Mesendoderm (in vitro differentiated cells): ENCODE data around the gene DDC.

Experiments used
- DNase-seq: peaks from one replicate; pipeline ENCODE4 v3.0.0; 2013
- H2AK5ac ChIP-seq: 2 replicates; pipeline ENCODE4 v1.6.1; 2013; ENCODE audit warnings: low read length, inconsistent platforms
- H2BK120ac ChIP-seq: 2 replicates; pipeline ENCODE4 v1.6.1; 2013; ENCODE audit warnings: low read depth, mild to moderate bottlenecking, low read length, moderate library complexity, mixed read lengths
- H2BK15ac ChIP-seq: replicated peaks from 2 replicates; pipeline ENCODE4 v1.6.1; 2013; ENCODE audit warnings: low read depth, mild to moderate bottlenecking, moderate library complexity
- H2BK5ac ChIP-seq: 2 replicates; pipeline ENCODE4 v1.6.1; 2013; ENCODE audit warnings: low read length, inconsistent platforms
- H3K18ac ChIP-seq: 2 replicates; pipeline ENCODE4 v1.6.1; 2013; ENCODE audit warnings: mild to moderate bottlenecking, low read length, mixed read lengths
- H3K23ac ChIP-seq: one replicate; pipeline ENCODE4 v1.6.1; 2013; ENCODE audit warnings: low read length
- H3K27ac ChIP-seq: 2 replicates; pipeline ENCODE4 v1.5.1; 2013; ENCODE audit warnings: low read depth, mild to moderate bottlenecking, inconsistent platforms, low read length, moderate library complexity
- H3K27me3 ChIP-seq: 2 replicates; pipeline ENCODE4 v1.6.1; 2013; ENCODE audit warnings: low read length, control low read depth, mild to moderate bottlenecking, inconsistent platforms; ENCODE audit not compliant: insufficient read depth, poor library complexity
- H3K36me3 ChIP-seq: 2 replicates; pipeline ENCODE4 v1.6.1; 2013; ENCODE audit warnings: low read length, inconsistent platforms; ENCODE audit not compliant: control insufficient read depth, insufficient read depth
- H3K4ac ChIP-seq: one replicate; pipeline ENCODE4 v1.6.1; 2013; ENCODE audit warnings: low read depth, mild to moderate bottlenecking, low read length, moderate library complexity
- H3K4me1 ChIP-seq: 2 replicates; pipeline ENCODE4 v1.6.1; 2013; ENCODE audit warnings: low read depth, low read length, inconsistent platforms; ENCODE audit not compliant: control insufficient read depth
- H3K4me2 ChIP-seq: 2 replicates; pipeline ENCODE4 v1.6.1; 2013; ENCODE audit warnings: low read length
- H3K4me3 ChIP-seq: 2 replicates; pipeline ENCODE4 v1.5.1; 2013; ENCODE audit warnings: mild to moderate bottlenecking, low read length
- H3K56ac ChIP-seq: one replicate; pipeline ENCODE4 v1.6.1; 2013; ENCODE audit warnings: low read length
- H3K79me1 ChIP-seq: 2 replicates; pipeline ENCODE4 v1.6.1; 2013; ENCODE audit warnings: low read length, inconsistent platforms
- H3K79me2 ChIP-seq: 2 replicates; pipeline ENCODE4 v1.6.1; 2013; ENCODE audit warnings: mild to moderate bottlenecking, low read length; ENCODE audit not compliant: control insufficient read depth, insufficient read depth
- H3K9ac ChIP-seq: 2 replicates; pipeline ENCODE4 v1.6.1; 2013; ENCODE audit warnings: low read length, inconsistent platforms
- H4K5ac ChIP-seq: one replicate; pipeline ENCODE4 v1.6.1; 2013; ENCODE audit warnings: low read length
- H4K8ac ChIP-seq: one replicate; pipeline ENCODE4 v1.6.1; 2013; ENCODE audit warnings: low read depth, mild to moderate bottlenecking, control low read depth, low read length, moderate library complexity
- WGBS: extraction: QIAGEN DNeasy Blood & Tissue Kit; methylation state at CpG from one replicate; pipeline ENCODE4 v1.1.7; 2013; ENCODE audit warnings: low lambda C conversion rate, missing lambda C conversion rate; ENCODE audit not compliant: insufficient coverage; ENCODE audit errors: extremely low coverage; 5-methylcytosine and 5-hydroxymethylcytosine counted together

The DDC gene

DNA sequence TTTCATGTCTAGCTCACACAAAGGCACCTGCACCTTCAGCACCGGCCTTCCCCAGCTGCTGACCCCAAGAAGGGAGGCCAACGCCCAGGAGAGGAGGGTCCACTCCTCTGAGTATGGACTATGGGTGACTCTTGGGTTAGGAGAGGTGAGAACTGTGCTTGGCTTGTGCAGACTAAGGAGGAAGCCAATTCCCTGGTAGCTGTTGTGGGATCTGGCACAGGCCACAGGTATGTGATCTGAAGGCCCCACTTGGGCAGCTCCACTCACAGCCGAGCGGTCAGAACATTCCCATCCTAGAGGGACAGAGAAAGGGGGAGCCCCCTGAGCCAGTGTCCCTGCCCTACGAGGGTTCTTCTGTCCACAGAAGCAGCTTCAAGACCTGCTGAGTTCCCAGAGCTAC lies 62.3 kb downstream of the DDC start:
- Histone ChIP-seq H3K27ac (no peak overlapping the region), H3K23ac (no peak overlapping the region), H3K18ac (no peak overlapping the region), H3K56ac (no peak overlapping the region), H3K4ac (no peak overlapping the region), H3K4me2 (no peak overlapping the region), H3K4me1 (no peaks in the 10 kb centered on the region), H2BK5ac (no peak overlapping the region), H2AK5ac (no peak overlapping the region), H3K27me3 (no peaks in the 10 kb centered on the region), H3K79me2 (no peaks in the 10 kb centered on the region), H3K9ac (no peak overlapping the region), H3K4me3 (no peak overlapping the region), H3K79me1 (no peaks in the 10 kb centered on the region), H4K8ac (no peak overlapping the region), H3K36me3 (no peaks in the 10 kb centered on the region), H2BK15ac (no peak overlapping the region), H2BK120ac (no peak overlapping the region), H4K5ac (no peak overlapping the region)
- no peak for DNase-seq
- no CpG with 5 or more reads among the region's 5 CpGs for WGBS

DNA sequence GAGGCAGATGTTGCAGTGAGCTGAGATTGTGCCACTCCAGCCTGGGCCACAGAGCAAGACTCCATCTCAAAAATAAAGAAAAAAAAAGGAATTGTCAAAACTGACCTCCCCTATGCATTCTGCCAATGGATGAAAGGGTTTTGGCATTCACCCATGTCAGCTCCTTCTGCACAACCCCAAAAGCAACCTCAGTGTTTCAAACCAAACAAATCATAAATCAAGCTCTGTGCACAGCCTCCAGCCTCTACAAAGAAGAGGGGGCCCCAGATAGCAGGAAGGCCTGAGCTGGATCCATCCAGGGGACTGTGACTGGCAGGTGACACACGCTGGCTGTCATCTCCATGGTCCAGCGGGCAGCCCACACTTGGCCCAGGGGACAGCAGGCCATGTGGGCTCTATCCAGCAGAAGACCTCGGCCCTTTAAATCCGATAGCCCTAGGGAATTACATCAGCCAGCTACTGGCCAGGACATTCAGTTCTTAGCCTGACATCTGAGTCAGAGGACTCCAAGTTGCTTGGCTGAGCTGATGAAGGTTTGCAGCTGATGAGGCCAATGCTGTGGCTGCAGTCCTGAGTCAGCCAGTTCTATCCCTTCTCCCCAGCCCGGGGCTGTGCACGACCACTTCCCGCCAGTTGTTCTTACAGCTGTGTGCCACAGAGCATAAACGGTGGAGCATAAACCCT lies 63.1 kb downstream of the DDC start:
- Histone ChIP-seq H3K56ac (no peak overlapping the region), H4K8ac (no peak overlapping the region), H3K4ac (no peak overlapping the region), H3K4me2 (no peak overlapping the region), H3K4me1 (no peaks in the 10 kb centered on the region), H3K36me3 (no peaks in the 10 kb centered on the region), H2AK5ac (no peak overlapping the region), H3K27me3 (no peaks in the 10 kb centered on the region), H2BK5ac (no peak overlapping the region), H3K79me1 (no peaks in the 10 kb centered on the region), H4K5ac (no peak overlapping the region), H2BK15ac (no peak overlapping the region), H3K27ac (no peak overlapping the region), H2BK120ac (no peak overlapping the region), H3K9ac (no peak overlapping the region), H3K23ac (no peak overlapping the region), H3K4me3 (no peak overlapping the region), H3K18ac (no peak overlapping the region), H3K79me2 (no peaks in the 10 kb centered on the region)
- WGBS, result no CpG with 5 or more reads among the region's 8 CpGs
- DNase-seq, result peak; percentile 10

DNA sequence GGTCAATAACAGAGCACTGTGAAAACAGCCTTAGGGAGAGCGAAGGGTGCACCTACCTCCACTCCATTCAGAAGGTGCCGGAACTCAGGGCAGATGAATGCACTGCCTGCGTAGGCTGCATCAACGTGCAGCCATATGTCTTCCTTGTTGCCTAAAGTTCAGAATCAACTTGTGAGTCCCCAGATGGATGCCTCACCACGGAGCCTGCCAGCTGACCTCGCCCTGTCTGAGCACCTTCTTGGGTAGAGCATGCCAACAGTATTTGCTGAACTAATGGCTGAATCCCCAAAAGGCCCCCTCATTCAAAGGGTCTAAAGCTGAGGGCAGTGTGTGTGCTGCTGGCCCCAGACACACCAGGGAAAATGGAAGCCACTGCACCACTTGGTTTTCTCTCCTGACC lies 66.1 kb downstream of the DDC start:
- Histone ChIP-seq H3K79me1 (no peaks in the 10 kb centered on the region), H3K18ac (no peak overlapping the region), H3K36me3 (no peaks in the 10 kb centered on the region), H2AK5ac (no peak overlapping the region), H3K27ac (no peak overlapping the region), H4K8ac (no peak overlapping the region), H2BK120ac (no peak overlapping the region), H4K5ac (no peak overlapping the region), H2BK15ac (no peak overlapping the region), H2BK5ac (no peak overlapping the region), H3K4me3 (no peak overlapping the region), H3K27me3 (no peaks in the 10 kb centered on the region), H3K56ac (no peak overlapping the region), H3K79me2 (no peaks in the 10 kb centered on the region), H3K23ac (no peak overlapping the region), H3K4me1 (no peaks in the 10 kb centered on the region), H3K4ac (no peak overlapping the region), H3K4me2 (no peak overlapping the region), H3K9ac (no peak overlapping the region)
- WGBS, result no CpG with 5 or more reads among the region's 6 CpGs
- DNase-seq, result no peak

DNA sequence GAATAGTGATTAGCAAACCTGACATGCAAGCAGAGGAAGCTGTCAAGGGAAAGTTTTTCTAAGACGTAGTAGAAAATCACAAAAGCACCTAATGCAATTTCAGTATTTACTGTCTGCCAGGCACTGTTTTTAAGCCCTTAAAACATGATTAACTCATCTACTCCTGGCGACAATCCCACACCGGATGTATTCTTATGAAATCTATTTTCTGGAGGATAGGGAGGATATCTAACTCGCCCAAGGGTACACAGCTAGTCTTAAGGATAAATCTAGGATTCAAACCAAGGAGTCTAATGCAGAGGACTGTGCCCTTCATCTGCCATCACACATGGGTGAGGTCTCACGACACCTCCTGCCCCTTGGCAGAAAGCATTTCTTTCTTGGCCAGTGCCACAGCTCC lies 67.2 kb downstream of the DDC start:
- H3K4ac ChIP-seq, result no peak overlapping the region
- no peaks in the 10 kb centered on the region for H3K4me1 ChIP-seq
- no peaks in the 10 kb centered on the region for H3K36me3 ChIP-seq
- no CpG with 5 or more reads among the region's 5 CpGs for WGBS
- H3K23ac ChIP-seq, result no peak overlapping the region
- no peak for DNase-seq
- H4K5ac ChIP-seq, result no peak overlapping the region
- no peak overlapping the region for H2AK5ac ChIP-seq
- H3K27me3 ChIP-seq, result no peaks in the 10 kb centered on the region
- no peak overlapping the region for H2BK120ac ChIP-seq
- no peak overlapping the region for H3K56ac ChIP-seq
- H3K9ac ChIP-seq, result no peak overlapping the region
- H3K4me2 ChIP-seq, result no peak overlapping the region
- H3K79me1 ChIP-seq, result no peaks in the 10 kb centered on the region
- no peak overlapping the region for H2BK15ac ChIP-seq
- H3K27ac ChIP-seq, result no peak overlapping the region
- no peaks in the 10 kb centered on the region for H3K79me2 ChIP-seq
- no peak overlapping the region for H3K4me3 ChIP-seq
- H3K18ac ChIP-seq, result no peak overlapping the region
- H4K8ac ChIP-seq, result no peak overlapping the region
- no peak overlapping the region for H2BK5ac ChIP-seq

DNA sequence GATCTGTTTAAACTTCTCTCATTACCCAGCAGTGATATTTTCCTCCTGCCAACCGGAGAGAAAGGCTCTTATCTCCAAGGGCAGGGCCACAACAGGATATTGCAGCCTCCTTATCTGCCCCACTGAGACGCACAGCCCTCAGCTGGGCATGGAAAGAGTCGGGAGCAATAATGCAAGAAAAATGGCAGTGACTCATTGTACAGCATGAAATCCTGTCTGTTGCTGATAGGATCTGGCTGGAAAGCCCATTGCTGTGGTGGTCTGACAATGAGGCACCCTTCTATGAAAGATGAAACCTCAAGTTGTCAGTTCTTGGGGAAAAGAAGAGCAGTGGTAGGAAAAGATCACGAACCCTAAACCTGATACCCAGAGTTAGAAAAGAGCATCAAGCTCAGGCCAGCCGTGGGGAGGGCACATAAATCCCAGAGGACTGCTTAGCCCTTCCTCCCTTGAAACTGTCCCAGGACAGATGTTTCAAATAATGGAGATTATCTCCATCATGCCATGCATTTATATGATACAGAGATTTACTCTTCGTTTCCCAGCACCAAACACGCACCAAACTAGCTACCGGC lies 68.0 kb downstream of the DDC start:
- H3K4me3 ChIP-seq, result no peak overlapping the region
- H2AK5ac ChIP-seq, result no peak overlapping the region
- H3K23ac ChIP-seq, result no peak overlapping the region
- no peaks in the 10 kb centered on the region for H3K36me3 ChIP-seq
- H3K56ac ChIP-seq, result no peak overlapping the region
- H3K79me1 ChIP-seq, result no peaks in the 10 kb centered on the region
- H3K27ac ChIP-seq, result no peak overlapping the region
- no peak overlapping the region for H3K9ac ChIP-seq
- no peaks in the 10 kb centered on the region for H3K4me1 ChIP-seq
- no peak overlapping the region for H4K5ac ChIP-seq
- H3K4me2 ChIP-seq, result no peak overlapping the region
- no peak overlapping the region for H3K4ac ChIP-seq
- no peaks in the 10 kb centered on the region for H3K27me3 ChIP-seq
- no peak overlapping the region for H2BK15ac ChIP-seq
- H3K18ac ChIP-seq, result no peak overlapping the region
- H3K79me2 ChIP-seq, result no peaks in the 10 kb centered on the region
- H2BK5ac ChIP-seq, result no peak overlapping the region
- no peak overlapping the region for H4K8ac ChIP-seq
- WGBS, result no CpG with 5 or more reads among the region's 8 CpGs
- no peak overlapping the region for H2BK120ac ChIP-seq
- DNase-seq, result peak; percentile 31

DNA sequence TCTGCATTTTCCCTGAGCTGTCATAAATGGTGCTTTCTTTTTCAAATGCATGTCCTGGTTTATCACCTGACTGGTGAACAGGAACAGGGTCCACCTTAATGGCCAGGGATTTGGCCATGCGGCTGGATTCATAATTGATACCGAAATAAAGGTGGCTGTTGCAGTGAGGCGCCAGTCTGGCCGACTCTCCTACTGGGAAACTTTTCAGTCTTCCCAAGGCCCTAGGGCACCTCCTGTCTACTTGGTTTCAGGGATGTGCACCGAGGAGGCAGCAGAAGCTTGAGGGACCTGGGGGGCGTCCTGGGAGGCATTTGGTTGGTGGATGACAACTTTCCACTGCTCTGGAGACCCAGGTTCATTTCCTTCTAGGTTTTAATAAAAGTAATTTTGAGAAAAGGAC lies 68.6 kb downstream of the DDC start:
- no peak overlapping the region for H3K4ac ChIP-seq
- no peak overlapping the region for H3K9ac ChIP-seq
- H2BK15ac ChIP-seq, result no peak overlapping the region
- H3K23ac ChIP-seq, result no peak overlapping the region
- H2AK5ac ChIP-seq, result no peak overlapping the region
- no peak overlapping the region for H3K4me3 ChIP-seq
- H3K27me3 ChIP-seq, result no peaks in the 10 kb centered on the region
- no peak overlapping the region for H4K5ac ChIP-seq
- no peaks in the 10 kb centered on the region for H3K36me3 ChIP-seq
- H3K4me1 ChIP-seq, result no peaks in the 10 kb centered on the region
- no peak overlapping the region for H3K56ac ChIP-seq
- no peaks in the 10 kb centered on the region for H3K79me1 ChIP-seq
- DNase-seq, result no peak
- H2BK5ac ChIP-seq, result no peak overlapping the region
- H3K79me2 ChIP-seq, result no peaks in the 10 kb centered on the region
- H3K27ac ChIP-seq, result no peak overlapping the region
- no peak overlapping the region for H3K4me2 ChIP-seq
- H3K18ac ChIP-seq, result no peak overlapping the region
- no peak overlapping the region for H4K8ac ChIP-seq
- H2BK120ac ChIP-seq, result no peak overlapping the region
- WGBS, result no CpG with 5 or more reads among the region's 6 CpGs
